HG03571 (cell line): Measurements from ENCODE around the gene MT2A.

Source experiments
- ATAC-seq: cut with Tn5 transposase; IDR thresholded peaks from one replicate; pipeline ENCODE4 v1.9.1; 2021; ENCODE audit not compliant: unreplicated experiment

Gene MT2A

GRCh38 chr16:56594292-56594619, 14.1 kb upstream of the MT2A start:
- ATAC-seq: no peak

GRCh38 chr16:56600398-56600999, 7.9 kb upstream of the MT2A start:
- no peak for ATAC-seq

GRCh38 chr16:56601325-56601724, 7.1 kb upstream of the MT2A start:
- ATAC-seq: no peak

- ATAC-seq: no peak
Measured at GRCh38 chr16:56603589-56603988, 4.8 kb upstream of the MT2A start.

GRCh38 chr16:56604966-56605365, 3.4 kb upstream of the MT2A start:
- no peak for ATAC-seq

GRCh38 chr16:56605475-56605874, 2.9 kb upstream of the MT2A start:
- no peak for ATAC-seq

GRCh38 chr16:56606071-56606475, 2.3 kb upstream of the MT2A start:
- no peak for ATAC-seq

GRCh38 chr16:56606476-56607108, 1.8 kb upstream of the MT2A start:
- no peak for ATAC-seq

GRCh38 chr16:56607109-56607618, 1.2 kb upstream of the MT2A start:
- ATAC-seq: no peak

GRCh38 chr16:56607675-56608042, 725 bp upstream of the MT2A start:
- ATAC-seq: no peak

- ATAC-seq: no peak
Measured at GRCh38 chr16:56608876-56609462, 585 bp downstream of the MT2A start.

GRCh38 chr16:56609463-56609921, 1.1 kb downstream of the MT2A start:
- ATAC-seq: peak; percentile 34

- ATAC-seq: no peak
Measured at GRCh38 chr16:56610017-56610608, 1.7 kb downstream of the MT2A start.

- ATAC-seq: no peak
Measured at GRCh38 chr16:56610609-56611111, 2.3 kb downstream of the MT2A start.

GRCh38 chr16:56611281-56611833, 3.0 kb downstream of the MT2A start:
- ATAC-seq: no peak

- ATAC-seq: no peak
Measured at GRCh38 chr16:56613706-56614105, 5.3 kb downstream of the MT2A start.

GRCh38 chr16:56614549-56614991, 6.2 kb downstream of the MT2A start:
- no peak for ATAC-seq

GRCh38 chr16:56615353-56615752, 7.0 kb downstream of the MT2A start:
- no peak for ATAC-seq

- ATAC-seq: no peak
Measured at GRCh38 chr16:56616608-56617211, 8.3 kb downstream of the MT2A start.

GRCh38 chr16:56617212-56618085, 9.1 kb downstream of the MT2A start:
- no peak for ATAC-seq
